B cell (primary cell): Measurements from ENCODE around the gene HDAC6. TPM values are rescaled to one million over a fixed set of nuclear protein-coding genes. Genes with fewer than 3 reads are reported as not detected.

Source experiments
- ATAC-seq: fragments of 200-7000 bp; cut with Tn5 transposase; one replicate; pipeline ENCODE4 v1.10.0; 2021; ENCODE audit warnings: low read depth, mild to moderate bottlenecking, moderate number of reproducible peaks, moderate library complexity
- CTCF ChIA-PET: fragments of 350-600 bp; sonication (Branson Sonifier 250); formaldehyde crosslinking; loops from one replicate; lab custom pipeline; 2021; ENCODE audit warnings: antibody characterized with exemption, inconsistent platforms; lab: Charles Lee
- POLR2A ChIA-PET: fragments of 350-600 bp; sonication (Branson Sonifier 250); formaldehyde crosslinking; loops from one replicate; lab custom pipeline; 2021; ENCODE audit warnings: antibody characterized with exemption; lab: Charles Lee
- DNase-seq: peaks from one replicate; pipeline ENCODE4 v3.0.0; 2013
- H2AFZ ChIP-seq: 2 replicates; pipeline ENCODE4 v1.6.1; 2012; ENCODE audit warnings: mild to moderate bottlenecking, low read depth, low read length; ENCODE audit not compliant: insufficient read depth, poor library complexity, severe bottlenecking
- H3K27ac ChIP-seq, 2 donors: 1 replicate in 1 of 2; 2 replicates in 1 of 2; pipeline ENCODE4 v1.5.1; 2012 to 2013; ENCODE audit warnings: low read length in 2 of 2, mild to moderate bottlenecking in 2 of 2, moderate library complexity in 1 of 2
- H3K27me3 ChIP-seq, 4 experiments: fragments of 200-600 bp in 1 of 4; sonication (generic) in 1 of 4; replicated peaks in 1 of 4; 1 replicate in 2 of 4; 2 replicates in 2 of 4; pipeline versions ENCODE4 v1.6.1 to v1.7.0; 2013 to 2016; ENCODE audit warnings: low read length in 3 of 4, mild to moderate bottlenecking in 2 of 4, mixed read lengths in 1 of 4, moderate library complexity in 1 of 4; ENCODE audit not compliant: insufficient read depth in 4 of 4, control insufficient read depth in 3 of 4; ENCODE audit errors: control extremely low read depth in 1 of 4
- H3K36me3 ChIP-seq, 2 experiments: replicated peaks in 1 of 2; 1 replicate in 1 of 2; 2 replicates in 1 of 2; pipeline versions ENCODE4 v1.6.1 to v1.7.1; 2013; ENCODE audit warnings: low read length in 1 of 2; ENCODE audit not compliant: insufficient read depth in 2 of 2, control insufficient read depth in 1 of 2; ENCODE audit errors: control extremely low read depth in 1 of 2, extremely low read depth in 1 of 2
- H3K4me1 ChIP-seq, 2 donors: fragments of 200-600 bp in 1 of 2; sonication (generic) in 1 of 2; 1 replicate in 1 of 2; 2 replicates in 1 of 2; pipeline versions ENCODE4 v1.5.1 to v1.6.1; 2013 to 2017; ENCODE audit warnings: low read length in 2 of 2; ENCODE audit not compliant: control insufficient read depth in 2 of 2, insufficient read depth in 2 of 2
- H3K4me2 ChIP-seq: replicated peaks from 2 replicates; pipeline ENCODE3; 2012; ENCODE audit warnings: mild to moderate bottlenecking, low read depth, low read length; ENCODE audit not compliant: poor library complexity, severe bottlenecking
- H3K4me3 ChIP-seq, 5 experiments: fragments of 200-600 bp in 1 of 5; sonication (generic) in 1 of 5; 1 replicate in 3 of 5; 2 replicates in 2 of 5; pipeline versions ENCODE4 v1.5.1 to v1.7.0; 2011 to 2016; ENCODE audit warnings: low read length in 4 of 5, mild to moderate bottlenecking in 4 of 5, low read depth in 2 of 5, control low read depth in 1 of 5, moderate library complexity in 1 of 5; ENCODE audit not compliant: insufficient read depth in 1 of 5; ENCODE audit errors: control extremely low read depth in 1 of 5, extremely low read depth in 1 of 5
- H3K79me2 ChIP-seq: fragments of 200-600 bp; sonication (generic); one replicate; pipeline ENCODE4 v1.6.0; 2016; ENCODE audit warnings: low read length; ENCODE audit not compliant: control insufficient read depth, insufficient read depth
- H3K9ac ChIP-seq: fragments of 200-600 bp; sonication (generic); 2 replicates; pipeline ENCODE4 v1.6.1; 2017; ENCODE audit warnings: mild to moderate bottlenecking, low read length, moderate library complexity
- H3K9me3 ChIP-seq, 3 donors: one replicate each; pipeline versions ENCODE4 v1.6.1 to v1.7.1; 2013; ENCODE audit warnings: low read length in 2 of 3; ENCODE audit not compliant: control insufficient read depth in 2 of 3, insufficient read depth in 1 of 3; ENCODE audit errors: control extremely low read depth in 1 of 3
- H4K20me1 ChIP-seq: 2 replicates; pipeline ENCODE4 v1.6.0; 2012; ENCODE audit warnings: mild to moderate bottlenecking, low read length; ENCODE audit not compliant: insufficient read depth, control insufficient read depth, poor library complexity, severe bottlenecking
- H3K27ac Mint-ChIP-seq: one replicate; pipeline ENCODE4 v1.8.0; 2021; ENCODE audit warnings: mixed read lengths
- H3K27me3 Mint-ChIP-seq: one replicate; pipeline ENCODE4 v1.8.0; 2021; ENCODE audit warnings: mixed read lengths
- H3K4me1 Mint-ChIP-seq: one replicate; pipeline ENCODE4 v1.8.0; 2021; ENCODE audit warnings: mixed read lengths
- H3K4me3 Mint-ChIP-seq: one replicate; pipeline ENCODE4 v1.8.0; 2021; ENCODE audit warnings: mixed read lengths
- H3K9me3 Mint-ChIP-seq: one replicate; pipeline ENCODE4 v1.8.0; 2022; ENCODE audit warnings: mixed read lengths; ENCODE audit not compliant: insufficient read depth
- EZH2 ChIP-seq: IDR thresholded peaks from 2 replicates; pipeline ENCODE4 v1.6.1; 2012; ENCODE audit warnings: borderline replicate concordance, low read depth, mild to moderate bottlenecking, moderate library complexity, low read length; ENCODE audit not compliant: insufficient read depth, poor library complexity, severe bottlenecking
- WGBS: methylation state at CpG from one replicate; pipeline ENCODE4 v1.1.5; 2013; ENCODE audit warnings: missing lambda C conversion rate; ENCODE audit not compliant: insufficient coverage; 5-methylcytosine and 5-hydroxymethylcytosine counted together
- intact Hi-C: fragments of 100-400 bp; cut with micrococcal nuclease; formaldehyde crosslinking; loops from one replicate; pipeline ENCODE4 v1.10.0; 2022
- polyA plus RNA-seq: library from polyadenylated mRNA; depleted of rRNA; stranded (reverse); fragments of >200 nt; gene quantifications from 2 replicates; pipeline ENCODE4 v1.2.3, GENCODE V29; 2012
- total RNA-seq, 2 donors: library from RNA; stranded (reverse); fragments of 120-200 nt in 1 of 2; gene quantifications; 1 replicate in 1 of 2; 2 replicates in 1 of 2; pipeline versions ENCODE4 v1.2.3 to v1.2.4, GENCODE V29; 2013 to 2022
- TF ChIP-seq, protein P1 (sequence below): fragments of 200-600 bp; IDR thresholded peaks from one replicate; pipeline ENCODE4 v1.8.0; 2022; ENCODE audit warnings: antibody characterized with exemption, mild to moderate bottlenecking

HDAC6 gene
- total and polyA plus RNA-seq, 2 donors (not counting 1 experiment from before 2014, with no cell fraction given) = 125 to 168 TPM

GRCh38 chrX:48781705-48782104 lies 20.2 kb upstream of the HDAC6 start:
- Histone ChIP-seq H2AFZ (no peak overlapping the region), H3K4me1 (no peaks in the 10 kb centered on the region), H3K9ac (no peak overlapping the region), H3K9me3 (no peaks in the 10 kb centered on the region), H3K36me3 (no peaks in the 10 kb centered on the region), H3K4me3 (no peak overlapping the region), H4K20me1 (no peaks in the 10 kb centered on the region), H3K4me2 (no peak overlapping the region), H3K27ac (no peak overlapping the region), H3K79me2 (no peaks in the 10 kb centered on the region), H3K27me3 (no peaks in the 10 kb centered on the region)
- no peak overlapping the region for H3K27ac Mint-ChIP-seq
- H3K4me3 Mint-ChIP-seq = no peak overlapping the region
- 100% methylated on average over 1 of the region's 6 CpGs for WGBS
- peaks cover 4% of the 10 kb centered on the region for H3K27me3 Mint-ChIP-seq
- POLR2A ChIA-PET = no interaction called here
- CTCF ChIA-PET = no interaction called here
- H3K9me3 Mint-ChIP-seq = no peaks in the 10 kb centered on the region
- intact Hi-C loops = no loop called here
- no peaks in the 10 kb centered on the region for H3K4me1 Mint-ChIP-seq
- TF ChIP-seq, protein P1, sequence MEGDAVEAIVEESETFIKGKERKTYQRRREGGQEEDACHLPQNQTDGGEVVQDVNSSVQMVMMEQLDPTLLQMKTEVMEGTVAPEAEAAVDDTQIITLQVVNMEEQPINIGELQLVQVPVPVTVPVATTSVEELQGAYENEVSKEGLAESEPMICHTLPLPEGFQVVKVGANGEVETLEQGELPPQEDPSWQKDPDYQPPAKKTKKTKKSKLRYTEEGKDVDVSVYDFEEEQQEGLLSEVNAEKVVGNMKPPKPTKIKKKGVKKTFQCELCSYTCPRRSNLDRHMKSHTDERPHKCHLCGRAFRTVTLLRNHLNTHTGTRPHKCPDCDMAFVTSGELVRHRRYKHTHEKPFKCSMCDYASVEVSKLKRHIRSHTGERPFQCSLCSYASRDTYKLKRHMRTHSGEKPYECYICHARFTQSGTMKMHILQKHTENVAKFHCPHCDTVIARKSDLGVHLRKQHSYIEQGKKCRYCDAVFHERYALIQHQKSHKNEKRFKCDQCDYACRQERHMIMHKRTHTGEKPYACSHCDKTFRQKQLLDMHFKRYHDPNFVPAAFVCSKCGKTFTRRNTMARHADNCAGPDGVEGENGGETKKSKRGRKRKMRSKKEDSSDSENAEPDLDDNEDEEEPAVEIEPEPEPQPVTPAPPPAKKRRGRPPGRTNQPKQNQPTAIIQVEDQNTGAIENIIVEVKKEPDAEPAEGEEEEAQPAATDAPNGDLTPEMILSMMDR = no peak
- no peak for TF ChIP-seq EZH2
- ATAC-seq (no peak), DNase-seq (no peak)

GRCh38 chrX:48782216-48782615 lies 19.7 kb upstream of the HDAC6 start:
- Mint-ChIP-seq H3K9me3 (no peaks in the 10 kb centered on the region), H3K27me3 (peaks cover 8% of the 10 kb centered on the region), H3K4me3 (no peak overlapping the region), H3K27ac (no peak overlapping the region), H3K4me1 (no peaks in the 10 kb centered on the region)
- CTCF ChIA-PET = no interaction called here
- POLR2A ChIA-PET = no interaction called here
- no CpG with 5 or more reads among the region's 2 CpGs for WGBS
- Histone ChIP-seq H4K20me1 (no peaks in the 10 kb centered on the region), H3K27me3 (no peaks in the 10 kb centered on the region), H2AFZ (no peak overlapping the region), H3K4me2 (no peak overlapping the region), H3K9me3 (no peaks in the 10 kb centered on the region), H3K9ac (no peak overlapping the region), H3K4me1 (no peaks in the 10 kb centered on the region), H3K79me2 (no peaks in the 10 kb centered on the region), H3K4me3 (no peak overlapping the region), H3K36me3 (no peaks in the 10 kb centered on the region), H3K27ac (no peak overlapping the region)
- ATAC-seq = no peak
- intact Hi-C loops = no loop called here
- TF ChIP-seq, protein P1 = no peak
- no peak for TF ChIP-seq EZH2
- DNase-seq = no peak
